GM12878 (cell line): Measurements from ENCODE around the gene ADAMTS6. TPM values are rescaled to one million over a fixed set of nuclear protein-coding genes. Genes with fewer than 3 reads are reported as not detected.

Source experiments
- ATAC-seq: fragments of 200-7000 bp; cut with Tn5 transposase; 3 replicates; pipeline ENCODE4 v1.9.1; 2020; ENCODE audit warnings: mild to moderate bottlenecking, moderate library complexity
- BruUV-seq: library from RNA; stranded (reverse); fragments of 400-500 nt; replicated peaks from 2 replicates; lab custom pipeline; 2021; lab: Mats Ljungman, UMichigan
- CTCF ChIA-PET: fragments of 300-600 bp; sonication (Branson Sonifier 250); formaldehyde crosslinking; extraction: SDS; loops from one replicate; lab custom pipeline; 2021; ENCODE audit warnings: inconsistent platforms; lab: Yijun Ruan, JAX
- POLR2A ChIA-PET: fragments of 350-600 bp; formaldehyde crosslinking; extraction: SDS; loops from one replicate; lab custom pipeline; 2021; ENCODE audit warnings: inconsistent platforms; lab: Charles Lee
- RAD21 ChIA-PET: fragments of 300-600 bp; sonication (Branson Sonifier 250); formaldehyde crosslinking; loops from one replicate; lab custom pipeline; 2023; ENCODE audit warnings: antibody characterized with exemption; ENCODE audit not compliant: unreplicated experiment; lab: Charles Lee
- SMC1A ChIA-PET: fragments of 300-600 bp; sonication (Branson Sonifier 250); formaldehyde crosslinking; loops from one replicate; lab custom pipeline; 2023; ENCODE audit not compliant: unreplicated experiment, uncharacterized antibody; lab: Charles Lee
- DNase-seq: peaks from one replicate; pipeline ENCODE4 v3.0.0-alpha.2; 2011; ENCODE audit warnings: low read depth, low spot score
- FAIRE-seq: peaks from 3 replicates; lab custom pipeline; 2011; peaks lifted over from hg19 to GRCh38; lab: Jason Lieb, UNC
- H2AFZ ChIP-seq: 2 replicates; pipeline ENCODE4 v1.6.0; 2011; ENCODE audit warnings: low read depth, low read length, control low read depth; ENCODE audit not compliant: control insufficient read depth
- H3K27ac ChIP-seq: 2 replicates; pipeline ENCODE4 v1.5.1; 2011; ENCODE audit warnings: control low read depth; ENCODE audit not compliant: control insufficient read depth, insufficient read depth
- H3K27me3 ChIP-seq, 2 experiments: replicated peaks in 1 of 2; 2 replicates each; pipeline versions ENCODE4 v1.6.0 to v1.6.1; 2011; ENCODE audit warnings: low read length in 1 of 2; ENCODE audit not compliant: control insufficient read depth in 2 of 2, insufficient read depth in 2 of 2
- H3K36me3 ChIP-seq, 2 experiments: 2 replicates each; pipeline ENCODE4 v1.5.1; 2011; ENCODE audit warnings: low read length in 1 of 2; ENCODE audit not compliant: control insufficient read depth in 2 of 2, insufficient read depth in 2 of 2
- H3K4me1 ChIP-seq: 2 replicates; pipeline ENCODE4 v1.6.1; 2011; ENCODE audit warnings: mild to moderate bottlenecking, low read length, moderate library complexity, mixed read lengths; ENCODE audit not compliant: control insufficient read depth, insufficient read depth
- H3K4me2 ChIP-seq: 2 replicates; pipeline ENCODE4 v1.6.0; 2011; ENCODE audit warnings: control low read depth; ENCODE audit not compliant: control insufficient read depth, insufficient read depth
- H3K4me3 ChIP-seq: fragments of 200-600 bp; sonication (generic); 2 replicates; pipeline ENCODE4 v1.5.1; 2016
- H3K79me2 ChIP-seq: 2 replicates; pipeline ENCODE4 v1.6.0; 2011; ENCODE audit warnings: low read length; ENCODE audit not compliant: control insufficient read depth, insufficient read depth
- H3K9ac ChIP-seq: 2 replicates; pipeline ENCODE4 v1.8.0; 2011; ENCODE audit warnings: low read length, control low read depth, mixed read lengths; ENCODE audit not compliant: control insufficient read depth, insufficient read depth
- H3K9me3 ChIP-seq: replicated peaks from 3 replicates; pipeline ENCODE4 v1.5.1; 2011; ENCODE audit warnings: mild to moderate bottlenecking, low read length; ENCODE audit not compliant: control insufficient read depth, insufficient read depth
- H4K20me1 ChIP-seq: 2 replicates; pipeline ENCODE4 v1.6.0; 2011; ENCODE audit not compliant: control insufficient read depth, insufficient read depth
- ASH2L ChIP-seq: fragments of 300-600, 200-600 bp; sonication (generic); IDR thresholded peaks from 2 replicates; pipeline ENCODE4 v1.6.1; 2017; ENCODE audit warnings: low read depth, mild to moderate bottlenecking, borderline replicate concordance
- BCL11A ChIP-seq: IDR thresholded peaks from 2 replicates; pipeline ENCODE4 v1.6.1; 2011; ENCODE audit warnings: low read depth, low read length
- EED ChIP-seq: sonication (generic); IDR thresholded peaks from 2 replicates; pipeline ENCODE4 v1.6.1; 2016; ENCODE audit warnings: antibody characterized with exemption, low read depth
- MEF2A ChIP-seq: IDR thresholded peaks from 2 replicates; pipeline ENCODE4 v1.6.1; 2011; ENCODE audit warnings: low read depth, mild to moderate bottlenecking, low read length, moderate library complexity; ENCODE audit not compliant: insufficient read depth
- NR2C1 ChIP-seq: fragments of 450-650 bp; IDR thresholded peaks from 2 replicates; pipeline ENCODE4 v1.6.1; 2017; ENCODE audit warnings: antibody characterized with exemption, mild to moderate bottlenecking, moderate library complexity
- NRF1 ChIP-seq: conservative IDR thresholded peaks from 2 replicates; pipeline ENCODE4 v1.6.1; 2011; ENCODE audit warnings: mild to moderate bottlenecking, low read depth, low read length, improper control_type of control experiment
- RAD51 ChIP-seq: fragments of 450-650 bp; IDR thresholded peaks from 2 replicates; pipeline ENCODE4 v1.6.1; 2016; ENCODE audit warnings: moderate library complexity, mild to moderate bottlenecking, inconsistent platforms
- SMAD5 ChIP-seq: IDR thresholded peaks from 2 replicates; pipeline ENCODE4 v1.6.1; 2016; ENCODE audit warnings: antibody characterized with exemption, low read depth
- SMARCA5 ChIP-seq: fragments of 450-650 bp; IDR thresholded peaks from 2 replicates; pipeline ENCODE4 v1.6.1; 2017; ENCODE audit warnings: mild to moderate bottlenecking
- SMC3 ChIP-seq: IDR thresholded peaks from 2 replicates; pipeline ENCODE4 v1.6.1; 2011; ENCODE audit warnings: low read length, improper control_type of control experiment, borderline replicate concordance
- TCF12 ChIP-seq: IDR thresholded peaks from 2 replicates; pipeline ENCODE4 v1.6.1; 2011; ENCODE audit warnings: low read depth, mild to moderate bottlenecking, low read length
- TCF3 ChIP-seq: IDR thresholded peaks from 2 replicates; pipeline ENCODE4 v1.6.1; 2012; ENCODE audit warnings: low read depth, mild to moderate bottlenecking, low read length, borderline replicate concordance; ENCODE audit not compliant: insufficient read depth
- ZNF217 ChIP-seq: fragments of 450-650 bp; IDR thresholded peaks from 2 replicates; pipeline ENCODE4 v1.6.1; 2017; ENCODE audit warnings: antibody characterized with exemption, mild to moderate bottlenecking
- ZSCAN29 ChIP-seq: fragments of 450-650 bp; IDR thresholded peaks from 2 replicates; pipeline ENCODE4 v1.6.1; 2017; ENCODE audit warnings: mild to moderate bottlenecking, moderate library complexity
- WGBS: methylation state at CpG from one replicate; pipeline ENCODE4 v1.1.6; 2016; ENCODE audit warnings: low lambda C conversion rate; ENCODE audit not compliant: insufficient replicate concordance, insufficient coverage; ENCODE audit errors: missing lambda C conversion rate; 5-methylcytosine and 5-hydroxymethylcytosine counted together
- in situ Hi-C: fragments of 300-500 bp; cut with MboI; formaldehyde crosslinking; loops from 9 replicates; pipeline ENCODE4 v1.14.3; 2018; ENCODE audit warnings: mixed read lengths
- intact Hi-C: fragments of 100-400 bp; cut with micrococcal nuclease; formaldehyde crosslinking; loops from one replicate; pipeline ENCODE4 v1.14.2; 2022; ENCODE audit not compliant: unreplicated experiment
- polyA plus RNA-seq, 11 experiments: library from polyadenylated mRNA; depleted of rRNA in 4 of 11; unstranded in 6 of 11; stranded (reverse) in 5 of 11; fragments of >200 nt; fragmentation: Nextera tagmentation in 4 of 11; fragmentation: Illumina TruSeq in 1 of 11; extraction: Ambion mirVana in 4 of 11; extraction: Trizol in 1 of 11; gene quantifications; 1 replicate in 1 of 11; 2 replicates in 10 of 11; pipeline versions ENCODE4 v1.2.1 to v1.2.3, GENCODE V29; 2011 to 2016; ENCODE audit warnings: inconsistent platforms in 2 of 11, missing spikeins in 2 of 11, low read depth in 1 of 11
- total RNA-seq, 4 experiments: library from RNA; depleted of rRNA in 3 of 4; stranded (reverse); fragments of >200 nt in 3 of 4; fragmentation: Illumina TruSeq in 1 of 4; extraction: Trizol in 1 of 4; gene quantifications; 2 replicates each; pipeline versions ENCODE4 v1.2.1 to v1.2.3, GENCODE V29; 2013 to 2021
- TF ChIP-seq, protein P1 (sequence below): fragments of 450-650 bp; IDR thresholded peaks from 2 replicates; pipeline ENCODE4 v1.6.1; 2014; ENCODE audit warnings: mild to moderate bottlenecking
- TF ChIP-seq, protein P2 (sequence below): fragments of 150-350 bp; IDR thresholded peaks from 2 replicates; pipeline ENCODE4 v1.6.1; 2014; ENCODE audit warnings: mild to moderate bottlenecking, low read depth, low read length
- TF ChIP-seq, protein P3 (sequence below): fragments of 450-650 bp; IDR thresholded peaks from 2 replicates; pipeline ENCODE4 v1.6.1; 2017; ENCODE audit warnings: mild to moderate bottlenecking, moderate library complexity

ADAMTS6 gene
- total and polyA plus RNA-seq, 10 of the 15 experiments (the other 5 are each of a cell fraction or from before 2014, with no cell fraction given), result 1.1 to 12.3 (median 6.5) TPM

- POLR2A ChIA-PET, result interaction anchor here (0.6 kb wide), 1 partner anchor 88 kb away, joined by 3 read pairs; no protein-coding TSS in a partner anchor
- no peak overlapping the region for H3K4me3 ChIP-seq
- no peaks in the 10 kb centered on the region for H3K36me3 ChIP-seq
- CTCF ChIA-PET, result interaction anchor here (0.7 to 1.0 kb wide), 3 partner anchors 8 to 163 kb away, joined by 3 read pairs; no protein-coding TSS in a partner anchor
- no peak for FAIRE-seq
- ATAC-seq, result no peak
- in situ Hi-C loops (no loop called here), intact Hi-C loops (no loop called here)
- H3K27ac ChIP-seq, result no peak overlapping the region
- BruUV-seq, result no TSS peak
- no peaks in the 10 kb centered on the region for H3K79me2 ChIP-seq
- H3K4me1 ChIP-seq, result no peaks in the 10 kb centered on the region
- H4K20me1 ChIP-seq, result no peaks in the 10 kb centered on the region
- DNase-seq, result no peak
- no peak overlapping the region for H3K4me2 ChIP-seq
- 83% methylated on average over 3 of the region's 3 CpGs for WGBS
- SMC1A ChIA-PET, result no interaction called here
- RAD21 ChIA-PET, result no interaction called here
- no peak overlapping the region for H2AFZ ChIP-seq
- H3K9me3 ChIP-seq, result no peaks in the 10 kb centered on the region
- H3K9ac ChIP-seq, result no peak overlapping the region
- no peaks in the 10 kb centered on the region for H3K27me3 ChIP-seq
- TF ChIP-seq BCL11A (no peak), MEF2A (no peak), ASH2L (no peak), SMARCA5 (no peak), NRF1 (no peak), RAD51 (no peak), ZSCAN29 (no peak), TCF3 (no peak), TCF12 (no peak), SMC3 (no peak), EED (no peak), ZNF217 (no peak), SMAD5 (no peak), NR2C1 (no peak)
- TF ChIP-seq, protein P1, sequence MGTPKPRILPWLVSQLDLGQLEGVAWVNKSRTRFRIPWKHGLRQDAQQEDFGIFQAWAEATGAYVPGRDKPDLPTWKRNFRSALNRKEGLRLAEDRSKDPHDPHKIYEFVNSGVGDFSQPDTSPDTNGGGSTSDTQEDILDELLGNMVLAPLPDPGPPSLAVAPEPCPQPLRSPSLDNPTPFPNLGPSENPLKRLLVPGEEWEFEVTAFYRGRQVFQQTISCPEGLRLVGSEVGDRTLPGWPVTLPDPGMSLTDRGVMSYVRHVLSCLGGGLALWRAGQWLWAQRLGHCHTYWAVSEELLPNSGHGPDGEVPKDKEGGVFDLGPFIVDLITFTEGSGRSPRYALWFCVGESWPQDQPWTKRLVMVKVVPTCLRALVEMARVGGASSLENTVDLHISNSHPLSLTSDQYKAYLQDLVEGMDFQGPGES, result no peak
- TF ChIP-seq, protein P2, sequence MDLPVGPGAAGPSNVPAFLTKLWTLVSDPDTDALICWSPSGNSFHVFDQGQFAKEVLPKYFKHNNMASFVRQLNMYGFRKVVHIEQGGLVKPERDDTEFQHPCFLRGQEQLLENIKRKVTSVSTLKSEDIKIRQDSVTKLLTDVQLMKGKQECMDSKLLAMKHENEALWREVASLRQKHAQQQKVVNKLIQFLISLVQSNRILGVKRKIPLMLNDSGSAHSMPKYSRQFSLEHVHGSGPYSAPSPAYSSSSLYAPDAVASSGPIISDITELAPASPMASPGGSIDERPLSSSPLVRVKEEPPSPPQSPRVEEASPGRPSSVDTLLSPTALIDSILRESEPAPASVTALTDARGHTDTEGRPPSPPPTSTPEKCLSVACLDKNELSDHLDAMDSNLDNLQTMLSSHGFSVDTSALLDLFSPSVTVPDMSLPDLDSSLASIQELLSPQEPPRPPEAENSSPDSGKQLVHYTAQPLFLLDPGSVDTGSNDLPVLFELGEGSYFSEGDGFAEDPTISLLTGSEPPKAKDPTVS, result no peak
- TF ChIP-seq, protein P3, sequence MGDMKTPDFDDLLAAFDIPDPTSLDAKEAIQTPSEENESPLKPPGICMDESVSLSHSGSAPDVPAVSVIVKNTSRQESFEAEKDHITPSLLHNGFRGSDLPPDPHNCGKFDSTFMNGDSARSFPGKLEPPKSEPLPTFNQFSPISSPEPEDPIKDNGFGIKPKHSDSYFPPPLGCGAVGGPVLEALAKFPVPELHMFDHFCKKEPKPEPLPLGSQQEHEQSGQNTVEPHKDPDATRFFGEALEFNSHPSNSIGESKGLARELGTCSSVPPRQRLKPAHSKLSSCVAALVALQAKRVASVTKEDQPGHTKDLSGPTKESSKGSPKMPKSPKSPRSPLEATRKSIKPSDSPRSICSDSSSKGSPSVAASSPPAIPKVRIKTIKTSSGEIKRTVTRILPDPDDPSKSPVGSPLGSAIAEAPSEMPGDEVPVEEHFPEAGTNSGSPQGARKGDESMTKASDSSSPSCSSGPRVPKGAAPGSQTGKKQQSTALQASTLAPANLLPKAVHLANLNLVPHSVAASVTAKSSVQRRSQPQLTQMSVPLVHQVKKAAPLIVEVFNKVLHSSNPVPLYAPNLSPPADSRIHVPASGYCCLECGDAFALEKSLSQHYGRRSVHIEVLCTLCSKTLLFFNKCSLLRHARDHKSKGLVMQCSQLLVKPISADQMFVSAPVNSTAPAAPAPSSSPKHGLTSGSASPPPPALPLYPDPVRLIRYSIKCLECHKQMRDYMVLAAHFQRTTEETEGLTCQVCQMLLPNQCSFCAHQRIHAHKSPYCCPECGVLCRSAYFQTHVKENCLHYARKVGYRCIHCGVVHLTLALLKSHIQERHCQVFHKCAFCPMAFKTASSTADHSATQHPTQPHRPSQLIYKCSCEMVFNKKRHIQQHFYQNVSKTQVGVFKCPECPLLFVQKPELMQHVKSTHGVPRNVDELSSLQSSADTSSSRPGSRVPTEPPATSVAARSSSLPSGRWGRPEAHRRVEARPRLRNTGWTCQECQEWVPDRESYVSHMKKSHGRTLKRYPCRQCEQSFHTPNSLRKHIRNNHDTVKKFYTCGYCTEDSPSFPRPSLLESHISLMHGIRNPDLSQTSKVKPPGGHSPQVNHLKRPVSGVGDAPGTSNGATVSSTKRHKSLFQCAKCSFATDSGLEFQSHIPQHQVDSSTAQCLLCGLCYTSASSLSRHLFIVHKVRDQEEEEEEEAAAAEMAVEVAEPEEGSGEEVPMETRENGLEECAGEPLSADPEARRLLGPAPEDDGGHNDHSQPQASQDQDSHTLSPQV, result no peak
These were observed 281.6 kb downstream of the ADAMTS6 start for GRCh38 chr5:65199993-65200675.
